ENCODE results near the gene ZGRF1.

DNA sequence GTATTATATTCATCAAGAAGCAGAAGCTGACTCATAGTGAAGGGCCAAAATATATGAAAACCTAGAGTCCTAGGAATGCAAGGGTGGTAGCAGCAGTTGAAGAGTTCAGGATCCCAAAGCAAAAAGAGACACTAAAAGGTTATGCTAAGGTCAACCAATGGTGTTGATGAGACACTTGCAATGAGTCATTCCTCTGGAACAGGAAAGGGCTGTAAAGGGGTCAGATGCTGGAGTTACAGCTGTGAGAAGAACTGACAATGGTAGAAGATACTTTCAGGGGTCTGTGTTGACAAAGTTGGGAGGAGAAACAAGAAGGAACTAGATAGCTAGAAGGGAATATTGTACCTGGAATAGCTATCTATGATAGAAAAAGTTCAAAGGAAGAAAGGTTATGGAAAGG, 47.5 kb downstream of the ZGRF1 start:
- TF ChIP-seq, protein P1, sequence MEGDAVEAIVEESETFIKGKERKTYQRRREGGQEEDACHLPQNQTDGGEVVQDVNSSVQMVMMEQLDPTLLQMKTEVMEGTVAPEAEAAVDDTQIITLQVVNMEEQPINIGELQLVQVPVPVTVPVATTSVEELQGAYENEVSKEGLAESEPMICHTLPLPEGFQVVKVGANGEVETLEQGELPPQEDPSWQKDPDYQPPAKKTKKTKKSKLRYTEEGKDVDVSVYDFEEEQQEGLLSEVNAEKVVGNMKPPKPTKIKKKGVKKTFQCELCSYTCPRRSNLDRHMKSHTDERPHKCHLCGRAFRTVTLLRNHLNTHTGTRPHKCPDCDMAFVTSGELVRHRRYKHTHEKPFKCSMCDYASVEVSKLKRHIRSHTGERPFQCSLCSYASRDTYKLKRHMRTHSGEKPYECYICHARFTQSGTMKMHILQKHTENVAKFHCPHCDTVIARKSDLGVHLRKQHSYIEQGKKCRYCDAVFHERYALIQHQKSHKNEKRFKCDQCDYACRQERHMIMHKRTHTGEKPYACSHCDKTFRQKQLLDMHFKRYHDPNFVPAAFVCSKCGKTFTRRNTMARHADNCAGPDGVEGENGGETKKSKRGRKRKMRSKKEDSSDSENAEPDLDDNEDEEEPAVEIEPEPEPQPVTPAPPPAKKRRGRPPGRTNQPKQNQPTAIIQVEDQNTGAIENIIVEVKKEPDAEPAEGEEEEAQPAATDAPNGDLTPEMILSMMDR (IDR thresholded peaks at IDR 0.05 in 2 of 3, conservative IDR thresholded peaks at IDR 0.05 in 1 of 3; ENCODE audit: control insufficient read depth in 2 of 3, extremely low read depth in 1 of 3, insufficient read depth in 1 of 3, low read depth in 3 of 3, low read length in 3 of 3): no peak
- TF ChIP-seq SP1 (IDR thresholded peaks at IDR 0.05; ENCODE audit: low read depth, low read length) (no peak), TCF12 (IDR thresholded peaks at IDR 0.05; ENCODE audit: low read depth, low read length) (no peak)
- TF ChIP-seq, protein P2, sequence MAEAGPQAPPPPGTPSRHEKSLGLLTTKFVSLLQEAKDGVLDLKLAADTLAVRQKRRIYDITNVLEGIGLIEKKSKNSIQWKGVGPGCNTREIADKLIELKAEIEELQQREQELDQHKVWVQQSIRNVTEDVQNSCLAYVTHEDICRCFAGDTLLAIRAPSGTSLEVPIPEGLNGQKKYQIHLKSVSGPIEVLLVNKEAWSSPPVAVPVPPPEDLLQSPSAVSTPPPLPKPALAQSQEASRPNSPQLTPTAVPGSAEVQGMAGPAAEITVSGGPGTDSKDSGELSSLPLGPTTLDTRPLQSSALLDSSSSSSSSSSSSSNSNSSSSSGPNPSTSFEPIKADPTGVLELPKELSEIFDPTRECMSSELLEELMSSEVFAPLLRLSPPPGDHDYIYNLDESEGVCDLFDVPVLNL (IDR thresholded peaks at IDR 0.05; ENCODE audit: low read depth, low read length): no peak

Data from GM12878 (cell line).